KOPT-K1 (cell line): Measurements from ENCODE around the gene FAM222B.

Source experiments
- H3K27ac ChIP-seq: fragments of 200-600 bp; sonication (generic); 2 replicates; pipeline ENCODE4 v1.5.1; 2016; ENCODE audit warnings: antibody characterized with exemption, mild to moderate bottlenecking, low read depth, low read length; ENCODE audit not compliant: poor library complexity, severe bottlenecking
- H3K36me3 ChIP-seq: fragments of 200-600 bp; sonication (generic); 2 replicates; pipeline ENCODE4 v1.5.1; 2017; ENCODE audit warnings: antibody characterized with exemption, mild to moderate bottlenecking, low read length, moderate library complexity; ENCODE audit not compliant: insufficient read depth
- H3K9me3 ChIP-seq: fragments of 200-600 bp; sonication (generic); 2 replicates; pipeline ENCODE4 v1.5.1; 2017; ENCODE audit warnings: antibody characterized with exemption, low read length, mild to moderate bottlenecking; ENCODE audit not compliant: insufficient read depth, poor library complexity, severe bottlenecking

FAM222B gene

GRCh38 chr17:28751600-28752366 is 90.8 kb downstream of the FAM222B start:
- H3K27ac ChIP-seq: no peak overlapping the region
- peaks cover 62% of the 10 kb centered on the region for H3K36me3 ChIP-seq
- no peaks in the 10 kb centered on the region for H3K9me3 ChIP-seq

GRCh38 chr17:28750178-28751047 is 92.2 kb downstream of the FAM222B start:
- Histone ChIP-seq H3K36me3 (peaks cover 59% of the 10 kb centered on the region), H3K9me3 (no peaks in the 10 kb centered on the region), H3K27ac (no peak overlapping the region)

GRCh38 chr17:28749516-28750177 is 92.9 kb downstream of the FAM222B start:
- peaks cover 58% of the 10 kb centered on the region for H3K36me3 ChIP-seq
- no peak overlapping the region for H3K27ac ChIP-seq
- H3K9me3 ChIP-seq: no peaks in the 10 kb centered on the region

DNA sequence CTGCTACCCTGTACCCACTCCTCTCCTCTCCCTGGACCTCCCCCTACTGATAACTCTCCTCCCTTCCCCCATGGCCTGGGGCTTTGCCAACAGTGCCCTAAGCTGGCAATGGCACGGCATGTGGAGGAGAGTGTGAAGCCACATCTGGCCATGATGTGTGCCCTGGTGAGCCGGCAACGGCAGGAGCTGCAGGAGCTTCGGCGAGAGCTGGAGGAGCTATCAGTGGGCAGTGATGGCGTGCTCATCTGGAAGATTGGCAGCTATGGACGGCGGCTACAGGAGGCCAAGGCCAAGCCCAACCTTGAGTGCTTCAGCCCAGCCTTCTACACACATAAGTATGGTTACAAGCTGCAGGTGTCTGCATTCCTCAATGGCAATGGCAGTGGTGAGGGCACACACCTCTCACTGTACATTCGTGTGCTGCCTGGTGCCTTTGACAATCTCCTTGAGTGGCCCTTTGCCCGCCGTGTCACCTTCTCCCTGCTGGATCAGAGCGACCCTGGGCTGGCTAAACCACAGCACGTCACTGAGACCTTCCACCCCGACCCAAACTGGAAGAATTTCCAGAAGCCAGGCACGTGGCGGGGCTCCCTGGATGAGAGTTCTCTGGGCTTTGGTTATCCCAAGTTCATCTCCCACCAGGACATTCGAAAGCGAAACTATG is 93.6 kb downstream of the FAM222B start:
- Histone ChIP-seq H3K36me3 (peaks cover 58% of the 10 kb centered on the region), H3K27ac (no peak overlapping the region)

DNA sequence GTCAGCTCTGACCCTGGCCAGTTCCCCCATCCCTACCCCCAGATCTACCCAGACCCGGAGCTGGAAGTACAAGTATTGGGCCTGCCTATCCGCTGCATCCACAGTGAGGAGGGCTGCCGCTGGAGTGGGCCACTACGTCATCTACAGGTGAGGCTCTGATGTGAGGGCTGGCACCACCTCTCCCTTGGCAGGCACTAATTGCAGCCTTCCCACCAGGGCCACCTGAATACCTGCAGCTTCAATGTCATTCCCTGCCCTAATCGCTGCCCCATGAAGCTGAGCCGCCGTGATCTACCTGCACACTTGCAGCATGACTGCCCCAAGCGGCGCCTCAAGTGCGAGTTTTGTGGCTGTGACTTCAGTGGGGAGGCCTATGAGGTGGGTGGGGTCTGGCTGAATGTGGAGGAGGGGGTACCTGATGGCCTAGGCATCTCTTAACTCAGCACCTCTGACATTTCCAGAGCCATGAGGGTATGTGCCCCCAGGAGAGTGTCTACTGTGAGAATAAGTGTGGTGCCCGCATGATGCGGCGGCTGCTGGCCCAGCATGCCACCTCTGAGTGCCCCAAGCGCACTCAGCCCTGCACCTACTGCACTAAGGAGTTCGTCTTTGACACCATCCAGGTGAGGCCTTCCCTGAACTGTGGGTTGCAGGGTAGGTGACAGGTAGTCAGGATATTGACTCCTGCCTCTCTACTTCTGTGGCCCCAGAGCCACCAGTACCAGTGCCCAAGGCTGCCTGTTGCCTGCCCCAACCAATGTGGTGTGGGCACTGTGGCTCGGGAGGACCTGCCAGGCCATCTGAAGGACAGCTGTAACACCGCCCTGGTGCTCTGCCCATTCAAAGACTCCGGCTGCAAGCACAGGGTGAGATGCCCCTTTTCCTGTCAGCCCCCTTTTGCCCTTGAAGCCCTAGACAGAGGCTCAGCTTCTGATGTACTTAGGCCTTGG is 94.5 kb downstream of the FAM222B start:
- no peak overlapping the region for H3K27ac ChIP-seq
- peaks cover 58% of the 10 kb centered on the region for H3K36me3 ChIP-seq
- no peaks in the 10 kb centered on the region for H3K9me3 ChIP-seq

More for the DNA sequence above, 93.6 kb downstream of the FAM222B start:
- no peaks in the 10 kb centered on the region for H3K9me3 ChIP-seq

DNA sequence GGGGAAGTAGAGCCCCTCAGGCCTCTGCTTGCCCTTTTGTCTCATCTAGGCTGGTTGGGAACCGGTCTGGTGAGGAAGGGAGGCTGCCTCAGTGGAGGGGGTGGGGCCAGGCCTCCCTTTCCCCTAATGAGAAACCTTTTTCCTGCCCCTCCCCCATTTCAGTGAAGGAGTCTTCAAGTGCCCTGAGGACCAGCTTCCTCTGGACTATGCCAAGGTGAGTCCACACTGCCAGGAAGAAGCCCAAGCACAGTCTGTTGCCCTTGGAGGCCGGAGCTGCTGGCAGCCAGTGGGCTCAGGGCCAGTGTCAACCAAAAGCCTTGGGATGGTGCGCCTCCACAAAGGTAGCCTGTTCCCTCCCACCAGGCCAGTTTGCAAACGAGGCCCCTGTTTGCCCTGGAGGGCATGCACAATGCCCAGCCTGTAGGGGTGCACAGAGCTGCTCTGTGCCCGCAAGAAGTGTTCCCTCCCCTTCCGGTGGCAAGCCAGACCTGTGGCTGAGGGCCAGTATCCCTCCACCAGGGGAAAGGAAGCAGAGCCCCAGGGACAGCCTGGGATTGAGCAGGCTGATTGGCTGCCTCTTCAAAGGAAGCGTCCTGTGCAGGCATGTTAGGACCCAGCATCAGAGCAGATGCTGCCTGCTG is 95.4 kb downstream of the FAM222B start:
- Histone ChIP-seq H3K9me3 (no peaks in the 10 kb centered on the region), H3K27ac (no peak overlapping the region), H3K36me3 (peaks cover 53% of the 10 kb centered on the region)

DNA sequence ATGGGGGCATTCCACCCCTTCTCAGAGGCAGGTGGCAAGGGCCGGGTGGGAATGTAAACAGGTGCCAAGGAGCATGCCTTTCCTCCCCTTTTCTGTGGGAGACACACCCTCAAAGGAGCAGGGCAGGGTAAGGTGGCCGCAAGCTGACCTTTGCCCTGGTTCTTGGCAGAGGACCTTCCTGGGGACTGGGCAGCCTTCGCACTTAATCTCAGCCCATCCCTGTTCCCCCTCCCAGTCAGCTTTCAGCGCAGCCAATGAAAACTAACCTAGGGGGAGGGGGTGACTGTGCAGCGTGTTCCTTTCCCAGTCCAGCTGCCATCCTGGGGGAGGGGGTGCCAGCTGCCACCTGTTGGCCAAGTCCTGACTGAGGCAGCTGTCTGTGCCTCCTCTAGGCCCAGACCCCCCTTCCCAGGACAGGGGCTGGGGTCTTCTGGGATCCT is 96.0 kb downstream of the FAM222B start:
- H3K36me3 ChIP-seq: peaks cover 48% of the 10 kb centered on the region
- no peak overlapping the region for H3K27ac ChIP-seq
- no peaks in the 10 kb centered on the region for H3K9me3 ChIP-seq

- H3K9me3 ChIP-seq: no peaks in the 10 kb centered on the region
- peak overlapping the region; percentile 72 for H3K27ac ChIP-seq
- H3K36me3 ChIP-seq: peaks cover 45% of the 10 kb centered on the region
These were observed 96.7 kb downstream of the FAM222B start for GRCh38 chr17:28745786-28746411.

DNA sequence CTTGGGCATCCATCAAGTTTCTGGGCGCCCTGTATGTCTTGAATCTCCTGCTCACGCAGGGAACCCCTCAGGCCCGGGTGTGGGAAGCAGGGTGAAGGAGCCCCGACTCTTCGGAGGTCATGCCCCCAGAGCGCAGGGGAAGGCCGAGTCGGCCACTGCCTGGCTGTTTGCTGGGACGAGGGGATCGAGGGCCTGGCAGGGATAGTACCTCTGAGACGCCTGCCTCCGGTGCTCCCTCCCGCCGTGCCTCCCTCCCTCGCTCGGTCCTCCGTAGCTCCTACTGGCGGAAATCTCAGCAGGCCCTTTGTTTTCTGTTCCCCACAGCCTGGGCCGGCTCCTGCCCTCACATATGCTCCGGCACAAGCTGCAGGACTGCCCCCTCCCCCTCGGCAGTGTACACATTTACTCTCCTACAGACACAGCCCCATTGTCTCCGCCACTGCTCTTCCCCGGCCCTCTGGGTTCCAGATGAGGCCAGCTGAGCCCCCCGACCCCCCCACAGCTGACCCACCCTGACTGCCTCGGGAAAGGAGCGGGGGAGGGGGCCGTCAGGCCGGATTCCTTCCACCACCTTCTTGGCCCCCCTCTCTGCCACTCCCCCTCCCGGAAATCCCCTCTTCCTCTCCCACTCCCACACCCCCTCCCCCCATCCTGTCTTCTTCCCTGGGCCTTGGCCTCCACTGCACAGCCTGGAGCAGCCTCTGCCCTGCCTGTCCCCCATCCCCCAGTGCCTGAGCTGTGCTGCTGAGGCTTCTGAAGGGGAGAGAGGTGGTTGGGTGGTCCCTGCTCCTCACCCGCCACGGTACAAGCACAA is 97.4 kb downstream of the FAM222B start:
- H3K27ac ChIP-seq: peak overlapping the region; percentile 72
- H3K36me3 ChIP-seq: peaks cover 38% of the 10 kb centered on the region

DNA sequence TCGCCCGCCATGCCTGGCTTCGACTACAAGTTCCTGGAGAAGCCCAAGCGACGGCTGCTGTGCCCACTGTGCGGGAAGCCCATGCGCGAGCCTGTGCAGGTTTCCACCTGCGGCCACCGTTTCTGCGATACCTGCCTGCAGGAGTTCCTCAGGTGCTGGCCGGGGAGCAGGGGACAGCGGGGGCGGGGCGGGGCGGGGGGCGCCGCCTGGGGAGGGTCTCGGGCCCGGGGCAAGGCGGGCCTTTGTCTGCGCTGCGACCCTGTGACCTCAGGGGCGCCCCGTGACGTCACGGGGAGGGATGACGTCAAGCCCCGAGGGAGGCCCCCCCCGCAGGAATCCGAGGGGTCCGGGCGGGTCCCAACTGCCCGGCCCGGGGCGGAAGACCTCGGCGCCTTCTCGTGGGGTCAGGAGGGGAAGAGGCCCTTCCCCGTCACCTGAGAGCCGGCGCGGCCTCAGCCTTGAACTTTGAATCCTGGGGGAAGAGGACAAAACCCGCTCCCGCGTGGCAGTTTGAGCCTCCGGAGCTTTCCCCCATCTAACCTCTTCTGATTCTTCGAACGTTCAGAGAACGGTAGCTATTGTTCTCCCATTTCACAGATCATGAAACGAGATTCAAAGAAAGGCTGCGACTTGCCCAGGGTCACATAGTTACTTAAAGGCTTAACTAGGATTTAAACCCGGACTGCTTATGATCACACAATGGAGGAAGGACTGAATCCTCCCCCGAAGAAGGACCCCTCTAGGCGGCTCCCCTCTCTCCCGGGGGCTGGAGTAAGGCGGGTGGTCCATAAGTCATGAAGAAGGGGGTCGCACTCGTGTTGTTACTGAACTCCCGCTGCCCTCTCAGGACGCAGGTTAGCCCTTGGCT is 98.3 kb downstream of the FAM222B start:
- Histone ChIP-seq H3K36me3 (peaks cover 30% of the 10 kb centered on the region), H3K9me3 (no peaks in the 10 kb centered on the region), H3K27ac (peak overlapping the region; percentile 72)

More for the DNA sequence above, 97.4 kb downstream of the FAM222B start:
- no peaks in the 10 kb centered on the region for H3K9me3 ChIP-seq

DNA sequence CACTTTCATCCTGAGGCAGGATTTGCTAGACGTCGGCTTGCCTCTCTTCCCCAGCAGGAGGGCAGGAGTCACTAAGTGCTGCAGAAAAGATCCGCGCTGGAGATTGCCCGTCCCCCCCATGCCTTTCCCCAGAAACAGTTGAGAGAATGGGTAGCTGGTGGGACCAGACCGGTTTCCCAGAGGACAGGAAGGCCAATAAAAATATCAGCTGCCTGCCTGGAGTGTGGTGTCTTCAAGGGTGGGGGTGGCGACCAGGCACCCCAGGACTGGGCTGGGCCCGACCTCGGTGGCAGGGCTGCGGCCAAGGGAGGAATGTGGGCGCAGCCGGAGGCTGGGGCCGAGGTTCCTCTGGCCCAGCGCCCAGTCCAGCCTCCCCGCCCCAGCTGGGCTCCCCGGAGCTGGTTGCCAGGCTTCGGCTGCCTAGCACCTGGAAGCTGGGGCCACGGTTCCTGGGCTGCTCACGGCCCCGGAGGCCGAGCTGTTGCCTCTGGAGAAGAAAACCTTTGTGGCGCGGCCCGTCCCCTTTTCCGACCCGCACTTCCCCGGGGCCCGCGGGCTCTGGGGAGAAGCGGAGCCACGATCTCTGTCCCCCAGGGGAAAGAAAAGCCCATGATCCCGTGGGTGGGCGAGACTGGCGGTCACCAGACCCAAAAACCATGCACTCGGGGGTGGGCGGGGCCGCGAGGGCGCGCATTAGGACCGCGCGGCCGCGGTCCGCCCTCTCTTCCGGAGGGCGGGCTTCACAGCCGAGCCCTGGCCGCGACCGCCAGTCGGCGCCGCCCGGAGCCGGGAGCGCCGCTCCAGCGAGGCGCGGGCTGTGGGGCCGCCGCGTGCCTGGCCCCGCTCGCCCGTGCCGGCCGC is 99.1 kb downstream of the FAM222B start, which contains the start of gene TRAF4:
Gene TRAF4, plus strand, starts transcription at position 769 of the 861 bp plus-strand sequence. CDS start 102 bp downstream, outside the sequence.
- H3K36me3 ChIP-seq: peaks cover 21% of the 10 kb centered on the region

More for the DNA sequence above, 99.1 kb downstream of the FAM222B start, which contains the start of gene TRAF4:
- Histone ChIP-seq H3K27ac (peak within 1 kb of the TSS; percentile 72), H3K9me3 (no peaks in the 10 kb centered on the region)
